HG02571 (cell line): ENCODE measurements around the gene TH.
"Not testable (repeated sequence)": the region's sequence is repeated elsewhere in the genome, so short reads cannot be mapped to it uniquely, and the experiment has no call there.

Experiments used
- ATAC-seq: cut with Tn5 transposase; IDR thresholded peaks from one replicate; pipeline ENCODE4 v1.9.1; 2021; ENCODE audit warnings: mild to moderate bottlenecking, moderate library complexity; ENCODE audit not compliant: unreplicated experiment

TH gene

GRCh38 chr11:2196970-2197770 is 25.6 kb upstream of the TH start:
- no peak for ATAC-seq

GRCh38 chr11:2195756-2196088 is 24.1 kb upstream of the TH start:
- ATAC-seq, result no peak

- no peak for ATAC-seq
Observed at GRCh38 chr11:2194877-2195755, 23.5 kb upstream of the TH start.

GRCh38 chr11:2193888-2194595 is 22.4 kb upstream of the TH start:
- not testable (repeated sequence) for ATAC-seq

GRCh38 chr11:2193099-2193887 is 21.7 kb upstream of the TH start:
- ATAC-seq, result no peak

- no peak for ATAC-seq
Observed at GRCh38 chr11:2192435-2192834, 20.8 kb upstream of the TH start.

- no peak for ATAC-seq
Observed at GRCh38 chr11:2191883-2192282, 20.3 kb upstream of the TH start.

GRCh38 chr11:2190657-2191471 is 19.2 kb upstream of the TH start:
- ATAC-seq, result no peak

- no peak for ATAC-seq
Observed at GRCh38 chr11:2189938-2190656, 18.5 kb upstream of the TH start.

- no peak for ATAC-seq
Observed at GRCh38 chr11:2188745-2189144, 17.1 kb upstream of the TH start.

GRCh38 chr11:2187280-2187707 is 15.7 kb upstream of the TH start:
- ATAC-seq, result no peak

- no peak for ATAC-seq
Observed at GRCh38 chr11:2186669-2187279, 15.2 kb upstream of the TH start.

- no peak for ATAC-seq
Observed at GRCh38 chr11:2185324-2186085, 13.9 kb upstream of the TH start.

- no peak for ATAC-seq
Observed at GRCh38 chr11:2182692-2183474, 11.3 kb upstream of the TH start.

- no peak for ATAC-seq
Observed at GRCh38 chr11:2182075-2182474, 10.5 kb upstream of the TH start.

GRCh38 chr11:2180789-2181370 is 9.3 kb upstream of the TH start:
- no peak for ATAC-seq

GRCh38 chr11:2180347-2180746 is 8.7 kb upstream of the TH start:
- no peak for ATAC-seq
